Activated T-cell treated with anti-CD3 and anti-CD28 coated beads for 24 hours (primary cell): ENCODE data around the gene NFS1.
A peak's percentile ranks its signal among the peaks of the same experiment; 100 is the strongest.

Source experiments
- DNase-seq: peaks from one replicate; pipeline ENCODE4 v3.0.0-alpha.2; 2020; ENCODE audit warnings: low read depth

NFS1 gene

GRCh38 chr20:35673884-35674283, 25.3 kb downstream of the NFS1 start:
- DNase-seq, result no peak

DNA sequence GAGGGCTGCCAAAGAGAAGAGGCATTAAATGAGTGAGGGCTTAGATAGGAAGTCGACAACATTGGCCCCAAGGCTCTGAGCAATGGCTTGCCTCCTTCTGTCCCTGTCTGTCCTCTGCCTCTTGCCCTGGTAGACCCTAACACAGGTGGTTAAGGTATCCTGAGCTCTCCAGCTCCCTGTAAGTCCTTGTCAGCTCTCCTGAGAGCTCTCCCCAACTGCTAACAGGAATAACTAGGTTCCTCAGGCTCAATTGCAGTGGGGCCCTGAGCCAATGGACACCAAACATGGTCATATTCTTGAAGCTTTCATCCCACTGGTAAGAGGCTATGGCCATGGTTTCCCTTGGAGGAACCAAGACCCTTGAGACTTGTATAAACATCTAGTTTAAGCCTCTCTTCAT, 29.5 kb downstream of the NFS1 start:
- DNase-seq, result no peak

GRCh38 chr20:35669221-35669620, 29.9 kb downstream of the NFS1 start:
- no peak for DNase-seq

DNA sequence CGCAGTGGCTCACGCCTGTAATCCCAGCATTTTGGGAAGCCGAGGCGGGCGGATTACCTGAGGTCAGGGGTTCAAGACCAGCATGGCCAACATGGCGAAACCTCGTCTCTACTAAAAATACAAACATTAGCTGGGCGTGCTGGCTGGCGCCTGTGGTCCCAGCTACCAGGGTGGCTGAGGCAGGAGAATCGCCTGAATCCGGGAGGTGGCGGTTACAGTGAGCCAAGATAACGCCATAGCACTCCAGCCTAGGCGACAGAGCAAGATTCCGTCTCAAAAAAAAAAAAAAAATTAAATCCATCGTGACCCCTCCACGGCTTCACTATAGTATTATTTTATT, 33.2 kb downstream of the NFS1 start:
- no peak for DNase-seq

GRCh38 chr20:35664466-35665206, 34.5 kb downstream of the NFS1 start, which contains the start of the genes CPNE1 and RBM12:
TSS of gene CPNE1 (minus strand) at chr20:35664900. CDS start at chr20:35632923, 31,977 bp downstream.
TSS of gene RBM12 (minus strand) at chr20:35664900. CDS start at chr20:35655322, 9,578 bp downstream.
- peak; percentile 90 for DNase-seq

DNA sequence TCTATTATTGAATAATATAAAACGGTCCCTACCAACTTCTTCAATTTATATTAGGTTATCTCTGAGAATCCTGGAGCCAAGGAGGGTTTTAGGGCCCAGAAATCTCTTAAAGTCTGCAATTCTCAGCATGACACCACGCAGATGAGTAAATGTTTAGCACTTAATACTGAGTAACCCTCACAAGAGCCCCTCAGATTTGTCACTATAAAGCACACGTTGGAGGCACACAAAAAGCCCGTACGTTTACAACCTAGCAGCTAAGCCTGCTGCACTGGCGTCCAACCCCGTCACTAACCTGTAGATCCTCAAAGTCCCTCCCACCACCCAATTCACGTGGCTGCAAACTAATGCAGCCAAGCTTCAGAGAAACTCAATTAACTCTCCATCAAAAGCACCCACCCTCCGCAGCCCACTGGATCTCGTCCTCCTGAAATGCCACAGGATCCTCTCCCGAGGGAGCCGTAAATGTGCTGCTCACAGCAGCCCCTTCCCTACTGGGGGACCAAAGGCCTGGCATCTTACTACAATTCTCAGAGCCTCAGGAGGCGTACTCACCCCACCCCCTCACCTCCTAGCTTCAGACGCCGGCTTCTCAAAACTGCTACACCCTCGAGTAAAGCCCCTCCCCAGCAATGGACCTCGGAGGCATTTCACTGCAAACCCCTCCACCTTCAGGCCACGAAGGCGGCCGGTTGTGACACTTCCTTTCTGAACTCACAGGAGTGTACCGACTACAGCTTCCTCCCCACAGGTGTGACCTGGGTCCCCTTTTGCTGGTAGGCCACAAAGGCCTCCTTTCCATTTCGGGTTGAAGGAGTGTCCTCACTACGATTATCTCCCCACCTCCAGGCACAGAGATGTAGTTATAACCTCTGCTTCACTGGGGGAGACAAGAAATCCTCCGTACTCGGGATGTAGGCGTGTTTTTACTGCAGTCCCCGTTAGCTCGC, 35.4 kb downstream of the NFS1 start:
- peak; percentile 47 for DNase-seq

- DNase-seq, result no peak
Measured at GRCh38 chr20:35662551-35662950, 36.6 kb downstream of the NFS1 start.

DNA sequence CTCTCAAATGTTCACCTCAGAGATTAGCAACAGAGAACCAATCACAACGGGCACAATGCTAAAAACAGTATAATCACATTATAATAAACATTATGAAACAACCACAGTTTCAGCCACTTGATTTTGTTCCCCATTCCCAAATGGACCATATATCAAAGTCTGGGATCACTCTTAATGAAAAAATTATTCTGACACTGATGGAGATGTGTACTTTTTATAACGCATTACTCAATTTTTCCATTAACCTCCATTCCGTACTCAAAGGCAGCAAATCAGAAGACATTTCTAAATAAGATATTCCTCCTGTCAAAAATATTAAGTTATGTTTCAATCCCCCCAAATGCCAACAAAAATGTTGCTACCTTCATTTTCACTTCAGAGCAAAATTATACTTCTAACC, 37.2 kb downstream of the NFS1 start:
- DNase-seq, result no peak

- no peak for DNase-seq
Measured at GRCh38 chr20:35661053-35661452, 38.1 kb downstream of the NFS1 start.

DNA sequence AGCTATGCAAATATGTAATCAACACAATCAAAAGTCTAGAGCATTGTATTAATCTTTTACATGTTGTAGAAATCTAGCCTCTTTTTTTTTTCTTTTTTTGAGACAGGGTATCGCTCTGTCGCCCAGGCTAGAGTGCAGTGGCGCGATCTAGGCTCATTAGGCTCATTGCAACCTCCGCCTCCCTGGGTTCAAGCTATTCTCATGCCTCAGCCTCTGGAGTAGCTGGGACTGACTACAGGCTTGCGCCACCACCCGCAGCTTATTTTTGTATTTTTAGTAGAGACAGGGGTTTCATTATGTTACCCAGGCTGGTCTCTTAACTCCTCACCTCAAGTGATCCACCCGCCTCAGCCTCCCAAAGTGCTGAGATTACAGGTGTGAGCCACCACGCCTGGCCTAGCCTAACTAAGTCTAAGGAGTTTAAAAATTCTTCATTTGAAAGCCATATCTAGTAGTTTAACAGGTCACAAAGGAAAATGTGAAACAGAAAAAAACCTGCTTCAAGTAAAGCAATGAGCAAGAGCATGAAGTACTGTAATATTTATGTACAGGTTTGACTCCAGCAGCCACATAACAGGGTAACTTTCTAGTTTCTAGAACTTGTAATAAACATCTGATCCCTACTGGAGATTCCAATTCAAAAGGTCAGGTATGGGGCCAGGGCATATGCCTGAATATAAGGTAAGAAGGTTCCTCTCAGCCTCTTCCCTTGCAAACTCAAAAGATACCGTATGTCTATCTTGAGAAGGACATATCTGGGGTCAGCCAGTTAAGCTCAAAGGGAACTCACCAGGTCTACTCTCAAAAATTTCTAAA, 38.8 kb downstream of the NFS1 start:
- DNase-seq, result no peak

- DNase-seq, result no peak
Measured at GRCh38 chr20:35657271-35657670, 41.9 kb downstream of the NFS1 start.

DNA sequence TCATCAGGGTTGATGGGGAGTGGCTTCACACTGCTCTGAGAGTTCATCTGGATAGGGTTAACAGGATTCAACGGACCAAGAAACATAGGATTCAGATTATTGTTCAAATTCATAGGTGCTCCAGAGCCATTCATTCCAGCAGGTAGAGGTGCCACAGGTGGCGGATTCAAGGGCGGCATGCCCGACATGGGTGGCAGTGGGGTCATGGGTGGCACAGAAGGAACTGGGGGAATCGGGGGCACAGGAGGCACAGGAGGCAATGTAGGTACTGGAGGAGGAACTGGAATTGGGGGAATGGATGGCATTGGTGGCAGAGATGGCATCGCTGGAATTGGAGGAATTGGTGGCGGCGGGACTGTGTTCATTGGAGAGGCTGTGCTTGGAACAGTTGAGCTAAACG, 44.7 kb downstream of the NFS1 start:
- no peak for DNase-seq

- no peak for DNase-seq
Measured at GRCh38 chr20:35653893-35654292, 45.3 kb downstream of the NFS1 start.

DNA sequence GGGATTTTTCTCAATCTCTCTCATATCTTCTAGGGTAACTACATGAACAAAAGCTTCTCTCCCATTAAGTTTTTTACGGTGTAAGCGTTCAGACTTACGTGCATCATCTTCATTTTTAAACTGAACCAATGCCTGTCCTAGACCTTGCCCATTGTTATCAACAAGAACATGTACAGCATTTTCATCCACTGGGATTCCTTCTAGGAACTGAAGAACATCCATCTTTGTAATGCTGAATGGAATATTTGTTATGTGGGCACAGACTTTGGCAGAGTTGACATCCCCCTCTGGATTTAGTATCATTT, 45.8 kb downstream of the NFS1 start:
- DNase-seq, result no peak

- DNase-seq, result no peak
Measured at GRCh38 chr20:35652641-35653429, 46.3 kb downstream of the NFS1 start.

GRCh38 chr20:35651958-35652357, 47.2 kb downstream of the NFS1 start:
- no peak for DNase-seq

DNA sequence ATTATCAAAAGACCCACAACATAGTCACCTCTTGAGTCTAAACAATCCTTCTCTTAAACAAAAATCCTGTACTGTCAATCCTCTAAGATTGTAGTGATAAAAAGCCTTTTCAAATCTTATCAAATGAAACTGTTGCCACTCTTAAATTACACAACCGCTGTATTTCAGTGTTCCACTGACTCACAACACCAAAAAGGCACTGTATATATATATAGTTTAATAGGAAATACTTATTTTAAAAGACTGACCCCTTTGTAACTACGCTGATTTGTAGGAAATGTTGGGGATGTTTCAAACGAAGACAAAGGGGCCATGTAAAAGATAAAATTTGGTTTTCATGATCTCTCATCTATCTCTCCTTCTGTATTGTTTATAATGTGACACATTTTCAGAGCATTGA, 48.5 kb downstream of the NFS1 start:
- no peak for DNase-seq

GRCh38 chr20:35648836-35649235, 50.3 kb downstream of the NFS1 start:
- DNase-seq, result no peak

- DNase-seq, result no peak
Measured at GRCh38 chr20:35644806-35645205, 54.3 kb downstream of the NFS1 start.

GRCh38 chr20:35643045-35643444, 56.1 kb downstream of the NFS1 start:
- DNase-seq, result no peak

DNA sequence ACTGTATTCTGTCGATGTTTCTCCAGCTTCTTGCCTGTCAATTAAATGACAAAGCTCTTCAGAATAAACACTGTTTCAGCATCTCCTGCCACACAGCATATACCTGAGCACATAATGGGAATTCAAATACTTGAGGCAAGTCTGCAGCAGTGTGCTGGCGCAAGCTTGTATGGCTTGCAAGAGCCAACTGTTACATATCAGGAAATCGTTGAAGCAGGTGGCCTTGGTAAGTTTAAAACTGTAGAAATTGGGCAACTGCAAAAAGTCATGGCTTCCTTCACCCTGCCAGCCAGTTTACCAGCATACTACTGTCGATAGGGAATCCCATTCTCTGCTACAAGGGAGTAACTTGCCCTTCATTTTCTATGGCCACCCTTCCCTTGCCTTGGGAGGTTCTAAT, 57.4 kb downstream of the NFS1 start:
- DNase-seq, result no peak

DNA sequence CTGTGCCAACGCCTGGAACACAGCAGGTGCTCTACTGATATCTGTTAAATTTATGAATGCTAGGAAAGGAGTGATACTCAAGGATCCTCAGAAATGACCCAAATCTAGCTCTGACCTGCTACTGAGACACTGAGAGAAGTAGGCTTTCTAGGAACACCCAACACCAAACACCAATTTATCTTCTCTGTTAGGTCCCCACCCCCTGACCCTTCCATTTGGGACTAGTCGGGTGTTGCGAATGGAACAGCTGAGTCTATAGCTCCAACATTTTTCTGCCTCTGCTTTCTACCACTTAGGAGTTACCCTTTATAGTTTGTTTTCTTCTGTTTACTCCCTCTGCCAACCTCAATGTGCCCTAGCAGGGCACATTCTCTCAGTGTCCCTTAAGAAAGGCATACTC, 58.4 kb downstream of the NFS1 start:
- no peak for DNase-seq
